ENCODE data around the gene AKR1A1. TPM values are rescaled to one million over a fixed set of nuclear protein-coding genes. Genes with fewer than 3 reads are reported as not detected.

AKR1A1 gene
- total RNA-seq, 1 experiment from 2014 or later, result 142 TPM

- BruUV-seq (replicated peaks), result no TSS peak
- Histone ChIP-seq H3K27me3 (ENCODE audit: control insufficient read depth, insufficient read depth, low read length) (no peaks in the 10 kb centered on the region), H3K4me3 (ENCODE audit: low read depth in 2 of 2, low read length in 2 of 2) (no peak overlapping the region), H3K9me3 (ENCODE audit: control insufficient read depth, insufficient read depth, low read depth, low read length) (no peaks in the 10 kb centered on the region), H3K27ac (ENCODE audit: low read length) (no peak overlapping the region), H3K36me3 (ENCODE audit: control insufficient read depth, insufficient read depth, low read length) (peaks cover 19% of the 10 kb centered on the region), H3K4me1 (ENCODE audit: control insufficient read depth, insufficient read depth, low read length) (no peaks in the 10 kb centered on the region)
- ATAC-seq (peak; percentile 9), DNase-seq (ENCODE audit: low read depth, low spot score) (no peak)
- intact Hi-C loops (cut with micrococcal nuclease; ENCODE audit: unreplicated experiment), result no loop called here
- in situ Hi-C loops (cut with HindIII; ENCODE audit: low pct_unique_long_range_greater_than_20kb, low sequenced_read_pairs), result no loop called here
- TF ChIP-seq TCF7L2 (IDR thresholded peaks at IDR 0.05; ENCODE audit: low read depth, low read length) (no peak), POLR2AphosphoS5 (IDR thresholded peaks at IDR 0.05; ENCODE audit: low read depth, low read length) (no peak; the same call in 1 of the 2 replicates), SIN3A (IDR thresholded peaks at IDR 0.05; ENCODE audit: borderline replicate concordance, insufficient read depth, low read depth, low read length) (no peak), REST (IDR thresholded peaks at IDR 0.05; ENCODE audit: insufficient read depth in 1 of 2, low read depth in 2 of 2, low read length in 1 of 2) (no peak), CTCF (IDR thresholded peaks at IDR 0.05) (no peak)
- POLR2A ChIA-PET, result no interaction called here
- CTCF ChIA-PET, result no interaction called here
Observed at GRCh38 chr1:45507893-45508292, 42.7 kb upstream of the AKR1A1 start.

GRCh38 chr1:45508295-45509151 lies 42.1 kb upstream of the AKR1A1 start:
- ChIA-PET CTCF (no interaction called here), POLR2A (no interaction called here)
- no TSS peak for BruUV-seq (replicated peaks)
- ATAC-seq, result peak; percentile 66
- DNase-seq (ENCODE audit: low read depth, low spot score), result no peak
- in situ Hi-C loops (cut with HindIII; ENCODE audit: low pct_unique_long_range_greater_than_20kb, low sequenced_read_pairs), result no loop called here
- intact Hi-C loops (cut with micrococcal nuclease; ENCODE audit: unreplicated experiment), result no loop called here
- Histone ChIP-seq H3K27me3 (ENCODE audit: control insufficient read depth, insufficient read depth, low read length) (no peaks in the 10 kb centered on the region), H3K4me3 (ENCODE audit: low read depth in 2 of 2, low read length in 2 of 2) (no peak overlapping the region), H3K27ac (ENCODE audit: low read length) (no peak overlapping the region), H3K36me3 (ENCODE audit: control insufficient read depth, insufficient read depth, low read length) (peaks cover 24% of the 10 kb centered on the region), H3K9me3 (ENCODE audit: control insufficient read depth, insufficient read depth, low read depth, low read length) (no peaks in the 10 kb centered on the region), H3K4me1 (ENCODE audit: control insufficient read depth, insufficient read depth, low read length) (no peaks in the 10 kb centered on the region)
- TF ChIP-seq SIN3A (IDR thresholded peaks at IDR 0.05; ENCODE audit: borderline replicate concordance, insufficient read depth, low read depth, low read length) (0 out of 2 replicates have a peak, but pooled peaks have one; percentile 14), CTCF (IDR thresholded peaks at IDR 0.05) (no peak), POLR2AphosphoS5 (IDR thresholded peaks at IDR 0.05; ENCODE audit: low read depth, low read length) (peak; percentile 68)

All from Panc1 (cell line).